ENCODE data around the gene KLRK1.
A peak's percentile ranks its signal among the peaks of the same experiment; 100 is the strongest.
"Not testable (repeated sequence)": the region's sequence is repeated elsewhere in the genome, so short reads cannot be mapped to it uniquely, and the experiment has no call there.

Gene KLRK1

GRCh38 chr12:10389904-10390303, at the start of gene KLRK1:
Gene KLRK1, minus strand, starts transcription at chr12:10390041. Its CDS starts 1,231 bp downstream, at chr12:10388810.
- no peak for DNase-seq

DNA sequence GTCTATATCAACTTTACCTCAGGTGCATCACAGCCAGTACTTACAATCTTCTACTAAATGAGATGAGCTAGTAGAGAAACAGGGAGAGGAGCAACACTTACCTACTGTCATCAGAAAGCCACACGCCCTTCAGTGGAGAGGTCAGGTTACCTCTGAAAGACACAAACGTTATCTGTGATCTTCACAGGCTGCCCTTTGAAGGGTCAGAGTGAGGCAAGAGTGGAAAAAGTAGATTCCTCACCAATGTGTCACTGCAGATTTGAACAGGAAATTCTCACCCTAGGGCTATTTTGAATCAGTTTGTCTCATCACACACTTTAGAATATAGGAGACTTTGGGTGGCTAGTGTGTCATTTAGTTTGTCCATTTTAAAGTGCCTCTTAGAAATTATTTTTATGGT, 47.8 kb upstream of the KLRK1 start:
- not testable (repeated sequence) for DNase-seq

GRCh38 chr12:10435816-10436215, 46.0 kb upstream of the KLRK1 start, which contains the start of gene KLRC2:
Gene KLRC2, minus strand, starts transcription at chr12:10436010. Its CDS starts 24 bp downstream, at chr12:10435986.
- DNase-seq = peak; percentile 64

GRCh38 chr12:10430623-10431022, 40.8 kb upstream of the KLRK1 start:
- not testable (repeated sequence) for DNase-seq

GRCh38 chr12:10425938-10426337, 36.1 kb upstream of the KLRK1 start:
- DNase-seq = not testable (repeated sequence)

DNA sequence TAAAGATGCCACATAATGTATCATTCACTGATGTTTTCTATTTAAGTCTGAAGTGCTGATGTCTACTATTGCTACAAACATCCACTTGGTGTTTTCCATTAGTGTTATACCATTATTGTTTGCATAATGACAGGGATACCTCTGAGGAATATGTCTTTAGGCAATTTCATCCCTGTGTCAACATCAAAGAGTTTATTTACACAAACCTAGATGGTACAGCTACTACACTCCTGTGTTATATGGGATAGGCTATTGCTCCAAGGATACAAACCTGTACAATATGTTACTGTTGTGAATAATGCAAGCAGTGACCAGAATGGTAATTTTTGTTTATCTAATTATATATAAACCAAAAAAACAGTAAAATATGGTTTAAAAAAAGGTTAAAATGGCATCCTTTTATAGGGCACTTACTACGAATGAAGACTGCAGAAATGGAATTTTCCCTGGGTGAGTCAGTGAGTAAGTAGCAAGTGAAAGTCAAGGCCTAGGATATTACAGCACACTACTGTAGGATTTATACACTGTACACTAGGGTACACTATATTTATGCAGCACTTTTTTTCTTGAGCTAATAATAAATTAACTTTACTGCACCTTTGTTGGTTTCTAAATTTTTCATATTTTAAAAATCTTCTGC, 34.5 kb upstream of the KLRK1 start:
- DNase-seq = not testable (repeated sequence)

- DNase-seq = not testable (repeated sequence)
Measured at GRCh38 chr12:10422159-10422558, 32.3 kb upstream of the KLRK1 start.

GRCh38 chr12:10420334-10420733, 30.5 kb upstream of the KLRK1 start, which contains the start of gene KLRC3:
Gene KLRC3, minus strand, starts transcription at chr12:10420595. Its CDS starts 45 bp downstream, at chr12:10420550.
- not testable (repeated sequence) for DNase-seq

- DNase-seq = peak; percentile 57
Measured at GRCh38 chr12:10409392-10409791, 19.6 kb upstream of the KLRK1 start, which contains the start of gene KLRC4. Gene KLRC4, minus strand, starts transcription at chr12:10409757. Its CDS starts 182 bp downstream, at chr12:10409575.

DNA sequence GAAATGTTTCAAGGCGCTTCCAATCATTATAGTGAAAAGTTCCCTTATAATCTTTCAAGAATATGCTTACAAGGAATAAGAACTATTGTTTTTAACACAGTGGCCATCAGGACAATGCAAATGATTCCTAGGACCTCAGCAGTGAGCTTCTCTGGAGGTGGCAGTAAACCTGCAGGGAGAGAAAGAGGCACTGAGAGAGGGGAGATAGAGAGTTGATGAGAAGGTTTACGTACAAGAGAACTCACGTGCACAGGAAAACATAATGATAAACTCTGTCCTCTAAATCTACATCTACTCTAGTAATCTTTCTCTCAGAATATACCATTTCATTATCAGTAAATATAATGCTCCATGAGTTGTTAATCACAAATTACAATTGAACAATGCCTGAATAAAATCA, 19.0 kb upstream of the KLRK1 start:
- DNase-seq = no peak

GRCh38 chr12:10406725-10407124, 16.9 kb upstream of the KLRK1 start:
- no peak for DNase-seq

DNA sequence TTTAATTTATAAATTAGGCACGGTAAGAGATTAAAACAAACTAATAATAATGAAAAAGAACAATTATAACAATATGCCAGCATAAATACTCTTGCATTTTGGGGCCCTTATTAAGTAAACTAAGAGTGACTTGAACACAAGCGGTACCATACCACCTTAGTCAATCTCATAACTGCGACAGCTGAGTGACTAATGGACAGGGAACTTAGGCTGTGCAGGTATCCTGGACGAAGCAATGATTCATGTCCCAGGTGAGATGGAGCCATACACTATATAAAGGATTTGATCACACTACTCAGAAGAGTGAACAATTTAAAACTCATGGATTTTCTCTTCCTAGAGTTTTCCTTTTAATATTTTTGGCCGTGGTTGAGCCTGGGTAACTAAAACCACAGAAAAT, 15.5 kb upstream of the KLRK1 start:
- no peak for DNase-seq

DNA sequence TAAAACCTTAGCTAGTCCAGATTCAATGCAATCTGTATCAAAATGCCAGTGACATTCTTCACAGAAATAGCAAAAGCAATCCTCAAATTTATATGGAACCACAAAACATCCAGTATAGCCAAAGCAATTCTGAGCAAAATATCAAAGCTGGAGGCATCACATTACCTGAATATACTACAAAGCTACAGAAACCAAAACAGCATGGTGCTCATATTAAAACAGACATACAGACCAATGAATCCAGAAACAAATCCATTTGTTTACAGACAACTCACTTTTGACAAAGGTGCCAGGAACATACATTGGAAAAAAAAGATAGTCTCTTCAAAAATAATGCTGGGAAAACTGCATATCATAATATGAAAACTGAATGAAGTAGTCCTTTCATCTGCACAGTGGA, 15.0 kb upstream of the KLRK1 start:
- DNase-seq = no peak

DNA sequence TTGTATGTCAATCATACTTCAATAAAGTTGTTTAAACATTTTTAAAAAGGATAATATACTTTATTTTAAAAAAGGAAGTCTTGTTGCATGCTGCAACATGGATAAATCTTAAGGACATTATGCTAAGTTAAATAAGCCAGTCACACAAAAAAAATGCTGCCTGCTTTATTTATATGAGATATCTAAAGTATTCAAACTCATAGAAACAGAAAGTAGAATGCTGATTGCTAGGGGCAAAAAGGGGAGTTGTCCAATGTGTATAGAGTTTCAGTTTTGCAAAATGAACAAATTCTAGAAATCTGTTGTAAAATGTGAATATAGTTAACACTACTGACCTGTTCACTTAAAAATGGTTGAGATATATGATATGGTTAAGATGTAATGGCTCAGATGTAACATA, 11.0 kb upstream of the KLRK1 start:
- no peak for DNase-seq

- no peak for DNase-seq
Measured at GRCh38 chr12:10398168-10398567, 8.3 kb upstream of the KLRK1 start.

DNA sequence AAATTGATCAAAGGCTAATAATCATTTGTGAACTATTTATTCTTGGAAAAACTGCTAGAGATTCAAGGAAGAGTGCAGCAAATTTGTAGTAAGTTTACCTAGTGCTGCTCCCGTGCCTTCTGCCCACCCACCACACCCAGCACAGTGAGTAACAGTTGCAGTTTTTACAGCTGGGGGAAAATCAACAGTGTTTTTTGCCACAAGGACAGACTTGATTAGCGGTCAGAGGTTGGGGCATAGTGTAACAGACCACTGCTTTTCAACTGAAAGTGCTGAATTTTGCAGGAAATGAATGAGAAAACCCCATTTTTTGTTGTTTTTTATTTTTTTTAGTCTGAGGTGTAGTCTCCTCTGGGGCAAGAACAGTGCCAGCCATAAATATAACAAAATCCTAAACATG, 7.5 kb upstream of the KLRK1 start:
- no peak for DNase-seq

GRCh38 chr12:10396176-10396575, 6.3 kb upstream of the KLRK1 start:
- DNase-seq = not testable (repeated sequence)

- DNase-seq = peak; percentile 92
Measured at GRCh38 chr12:10395390-10395998, 5.7 kb upstream of the KLRK1 start.

DNA sequence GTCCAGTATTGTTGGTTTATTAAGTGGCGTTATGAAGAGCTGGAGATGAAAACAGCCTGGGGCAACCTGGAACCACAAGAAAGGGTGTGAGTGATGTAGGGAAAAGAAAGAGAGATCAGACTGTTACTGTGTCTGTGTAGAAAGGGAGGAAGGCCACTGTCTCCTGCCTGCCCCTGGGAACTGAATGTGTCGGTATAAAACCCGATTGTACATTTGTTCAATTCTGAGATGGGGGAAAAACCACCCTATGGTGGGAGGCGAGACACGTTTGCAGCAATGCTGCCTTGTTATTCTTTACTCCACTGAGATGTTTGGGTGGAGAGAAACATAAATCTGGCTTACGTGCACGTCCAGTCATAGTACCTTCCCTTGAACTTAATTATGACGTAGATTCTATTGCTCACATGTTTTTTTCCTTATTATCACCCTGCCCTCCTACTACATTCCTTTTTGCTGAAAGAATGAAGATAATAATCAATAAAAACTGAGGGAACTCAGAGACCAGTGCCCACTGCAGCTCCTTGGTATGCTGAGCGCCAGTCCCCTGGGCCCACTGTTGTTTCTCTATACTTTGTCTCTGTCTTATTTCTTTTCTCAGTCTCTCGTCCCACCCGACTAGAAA, 4.8 kb upstream of the KLRK1 start:
- peak; percentile 55 for DNase-seq

DNA sequence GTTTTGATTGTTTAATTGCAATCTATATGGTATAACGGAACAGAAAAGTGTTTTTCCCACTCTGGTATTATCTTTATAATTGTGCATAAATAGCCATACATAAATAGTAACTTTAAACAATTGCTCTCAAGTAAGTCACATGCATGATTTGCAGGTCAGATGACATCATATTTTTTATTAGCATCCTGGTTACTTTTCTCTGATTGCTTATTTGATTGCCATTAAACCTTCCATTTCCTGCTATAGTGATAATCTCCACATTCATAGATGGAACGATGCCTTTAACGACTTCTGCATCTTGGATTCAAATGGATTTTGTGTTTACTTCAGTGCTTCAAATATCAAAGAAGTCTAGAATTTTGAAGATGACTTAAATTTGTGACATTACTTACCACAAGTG, 3.5 kb upstream of the KLRK1 start:
- DNase-seq = no peak

GRCh38 chr12:10392394-10392930, 2.6 kb upstream of the KLRK1 start:
- DNase-seq = no peak

DNA sequence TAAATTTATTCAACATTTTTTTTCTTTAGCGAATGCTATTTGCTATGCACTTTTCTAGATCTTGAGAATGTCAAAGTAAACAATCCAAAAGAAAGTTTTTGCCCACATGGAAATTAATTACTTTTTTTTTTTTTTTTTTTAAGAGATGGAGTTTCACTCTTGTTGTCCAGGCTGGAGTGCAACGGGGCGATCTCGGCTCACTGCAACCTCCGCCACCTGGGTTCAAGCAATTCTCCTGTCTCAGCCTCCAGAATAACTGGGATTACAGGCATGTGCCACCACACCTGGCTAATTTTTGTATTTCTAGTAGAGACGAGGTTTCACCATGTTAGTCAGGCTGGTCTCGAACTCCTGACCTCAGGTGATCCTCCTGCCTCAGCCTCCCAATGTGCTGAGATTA, 1.1 kb upstream of the KLRK1 start:
- DNase-seq = not testable (repeated sequence)

DNA sequence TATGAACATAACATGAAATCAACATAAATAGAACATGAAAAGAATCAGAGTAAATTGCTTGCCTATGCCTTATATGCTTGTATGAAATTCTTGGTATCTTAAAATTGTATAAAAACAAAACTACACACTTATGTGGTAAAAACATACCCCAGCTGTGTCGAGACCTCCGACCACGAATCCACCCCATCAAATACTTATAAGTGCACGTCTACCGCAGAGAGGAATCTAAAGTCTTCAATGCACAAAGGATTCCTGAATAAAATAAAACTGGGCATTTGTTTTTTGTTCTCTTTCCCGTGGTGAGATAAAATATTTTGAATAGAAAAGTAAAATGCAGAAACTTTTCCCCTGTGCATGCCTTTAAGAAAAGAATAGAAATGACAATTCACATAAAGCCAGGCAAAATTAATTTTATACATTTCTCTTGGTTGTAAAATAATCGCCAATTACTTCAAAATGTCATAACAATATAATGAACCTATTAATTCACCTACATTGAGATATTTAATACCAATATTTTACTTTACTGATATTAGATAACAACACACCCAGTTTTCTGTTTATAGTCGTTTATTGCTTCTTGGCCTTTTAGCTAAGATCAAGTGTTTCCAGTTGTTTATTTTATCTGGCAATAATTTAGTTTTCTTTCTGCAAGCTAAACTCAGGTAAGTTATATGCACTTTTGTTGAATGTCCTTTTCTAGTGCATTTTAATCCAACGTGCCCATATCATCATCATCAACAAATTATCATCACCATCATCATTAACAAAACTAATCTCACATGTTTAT, 1.0 kb downstream of the KLRK1 start:
- DNase-seq = no peak
